HG02840 (cell line): ENCODE data around the gene ALLC.

Experiments used
- ATAC-seq: cut with Tn5 transposase; IDR thresholded peaks from one replicate; pipeline ENCODE4 v1.9.1; 2021; ENCODE audit warnings: mild to moderate bottlenecking, moderate library complexity, moderate number of reproducible peaks; ENCODE audit not compliant: unreplicated experiment, low FRiP score

The ALLC gene

GRCh38 chr2:3742743-3743508, 84.9 kb downstream of the ALLC start:
- no peak for ATAC-seq

- no peak for ATAC-seq
Measured at GRCh38 chr2:3743951-3744555, 86.1 kb downstream of the ALLC start.

- no peak for ATAC-seq
Measured at GRCh38 chr2:3745920-3746319, 87.9 kb downstream of the ALLC start.

DNA sequence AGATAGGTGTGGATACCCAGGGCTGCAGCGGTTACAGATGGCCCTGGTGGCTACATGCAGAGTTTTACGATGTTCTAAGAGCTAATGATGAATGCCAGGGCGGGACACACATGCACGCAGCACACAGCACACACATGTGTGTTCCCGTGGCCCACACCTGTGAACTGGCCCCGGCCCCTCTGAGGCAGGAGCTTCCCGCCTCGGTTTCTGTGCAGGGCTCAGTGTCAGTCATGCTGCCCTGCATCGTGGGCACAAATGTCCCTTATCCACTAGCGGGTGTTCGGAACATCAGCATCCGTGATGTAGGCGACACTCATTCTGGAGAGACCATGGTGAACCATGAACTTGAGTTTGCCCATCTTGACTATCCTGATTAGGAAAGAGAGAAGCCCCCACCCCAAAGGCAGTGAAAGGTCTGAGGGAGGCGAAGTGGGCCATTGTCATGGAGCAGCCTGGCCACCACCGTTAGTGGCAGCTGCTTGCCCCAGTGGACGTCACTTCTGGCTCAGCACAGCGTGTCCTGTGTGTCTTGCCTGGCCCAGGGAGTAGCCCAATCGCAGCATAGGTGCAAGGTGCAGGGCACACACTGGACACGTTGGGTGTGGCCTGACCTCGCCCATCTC, 89.1 kb downstream of the ALLC start:
- no peak for ATAC-seq

DNA sequence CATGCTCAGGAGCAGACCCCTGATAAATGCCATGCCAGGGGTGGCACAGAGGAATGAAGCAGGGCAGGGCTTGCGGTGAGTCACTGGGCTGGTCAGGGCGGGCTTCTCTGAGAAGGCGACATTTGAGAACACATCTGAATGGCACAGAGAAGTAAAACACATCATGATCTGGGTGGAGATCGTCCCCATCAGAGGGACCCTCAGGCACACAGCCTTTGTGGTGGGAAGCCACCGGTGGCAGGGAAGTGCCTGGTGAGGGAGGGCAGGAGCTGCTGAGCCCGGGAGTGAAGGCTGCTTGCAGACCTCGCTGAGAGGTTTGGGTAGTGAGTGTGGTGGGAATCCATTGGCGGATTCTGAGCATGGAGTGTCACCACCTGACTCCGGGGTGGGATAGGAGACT, 89.8 kb downstream of the ALLC start:
- no peak for ATAC-seq

GRCh38 chr2:3749201-3749600, 91.2 kb downstream of the ALLC start:
- no peak for ATAC-seq

GRCh38 chr2:3751251-3751650, 93.3 kb downstream of the ALLC start:
- ATAC-seq: no peak

GRCh38 chr2:3751806-3752205, 93.8 kb downstream of the ALLC start:
- ATAC-seq: no peak
